ENCODE data around the gene ITPR1.

Gene ITPR1

DNA sequence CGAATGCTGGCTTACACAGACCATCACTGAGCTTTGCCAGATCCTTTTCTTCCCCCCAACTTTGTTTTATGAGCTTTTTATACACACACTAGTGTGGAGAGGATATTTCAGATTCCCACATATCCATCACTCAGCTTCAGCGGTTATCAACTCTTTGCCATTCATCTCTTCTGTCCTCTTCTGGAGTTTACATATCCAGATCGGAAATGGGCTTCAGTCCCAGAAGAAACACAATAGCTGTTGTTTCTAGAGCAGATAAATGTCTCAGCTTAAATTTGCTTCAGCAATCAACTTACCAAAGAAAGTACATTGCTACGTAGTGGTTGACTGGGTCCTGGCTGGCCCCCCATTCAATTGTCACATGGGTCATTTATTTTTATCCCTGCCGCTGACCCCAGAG lies 300.2 kb downstream of the ITPR1 start:
- no peaks in the 10 kb centered on the region for H3K79me2 ChIP-seq (ENCODE audit: insufficient read depth, low read length)
- H3K4me1 ChIP-seq (ENCODE audit: insufficient read depth, low read length, severe bottlenecking): no peaks in the 10 kb centered on the region
- no peaks in the 10 kb centered on the region for H3K9me2 ChIP-seq (ENCODE audit: low read depth, low read length)
- no peaks in the 10 kb centered on the region for H4K20me1 ChIP-seq (ENCODE audit: insufficient read depth, low read length)
- H3K9ac ChIP-seq (ENCODE audit: low read length): no peak overlapping the region
- no peak overlapping the region for H3K4me2 ChIP-seq (ENCODE audit: low read length)
- no peak overlapping the region for H2AFZ ChIP-seq (ENCODE audit: low read length)
- no peak overlapping the region for H3K27ac ChIP-seq (ENCODE audit: low read depth, low read length, poor library complexity, severe bottlenecking)
- TF ChIP-seq, protein P1, sequence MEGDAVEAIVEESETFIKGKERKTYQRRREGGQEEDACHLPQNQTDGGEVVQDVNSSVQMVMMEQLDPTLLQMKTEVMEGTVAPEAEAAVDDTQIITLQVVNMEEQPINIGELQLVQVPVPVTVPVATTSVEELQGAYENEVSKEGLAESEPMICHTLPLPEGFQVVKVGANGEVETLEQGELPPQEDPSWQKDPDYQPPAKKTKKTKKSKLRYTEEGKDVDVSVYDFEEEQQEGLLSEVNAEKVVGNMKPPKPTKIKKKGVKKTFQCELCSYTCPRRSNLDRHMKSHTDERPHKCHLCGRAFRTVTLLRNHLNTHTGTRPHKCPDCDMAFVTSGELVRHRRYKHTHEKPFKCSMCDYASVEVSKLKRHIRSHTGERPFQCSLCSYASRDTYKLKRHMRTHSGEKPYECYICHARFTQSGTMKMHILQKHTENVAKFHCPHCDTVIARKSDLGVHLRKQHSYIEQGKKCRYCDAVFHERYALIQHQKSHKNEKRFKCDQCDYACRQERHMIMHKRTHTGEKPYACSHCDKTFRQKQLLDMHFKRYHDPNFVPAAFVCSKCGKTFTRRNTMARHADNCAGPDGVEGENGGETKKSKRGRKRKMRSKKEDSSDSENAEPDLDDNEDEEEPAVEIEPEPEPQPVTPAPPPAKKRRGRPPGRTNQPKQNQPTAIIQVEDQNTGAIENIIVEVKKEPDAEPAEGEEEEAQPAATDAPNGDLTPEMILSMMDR (IDR thresholded peaks at IDR 0.05; ENCODE audit: low read length): no peak
- TF ChIP-seq EZH2 (IDR thresholded peaks at IDR 0.05; ENCODE audit: borderline replicate concordance, low read length): no peak
- H3K9me3 ChIP-seq (ENCODE audit: low read length): no peaks in the 10 kb centered on the region
- H3K27me3 ChIP-seq (ENCODE audit: insufficient read depth, low read length): no peaks in the 10 kb centered on the region
- H3F3A ChIP-seq (ENCODE audit: insufficient read depth, low read length): no peaks in the 10 kb centered on the region
- H3K36me3 ChIP-seq (ENCODE audit: insufficient read depth, low read length): no peaks in the 10 kb centered on the region
- H3K4me3 ChIP-seq (ENCODE audit: low read depth, low read length, poor library complexity, severe bottlenecking): no peak overlapping the region

DNA sequence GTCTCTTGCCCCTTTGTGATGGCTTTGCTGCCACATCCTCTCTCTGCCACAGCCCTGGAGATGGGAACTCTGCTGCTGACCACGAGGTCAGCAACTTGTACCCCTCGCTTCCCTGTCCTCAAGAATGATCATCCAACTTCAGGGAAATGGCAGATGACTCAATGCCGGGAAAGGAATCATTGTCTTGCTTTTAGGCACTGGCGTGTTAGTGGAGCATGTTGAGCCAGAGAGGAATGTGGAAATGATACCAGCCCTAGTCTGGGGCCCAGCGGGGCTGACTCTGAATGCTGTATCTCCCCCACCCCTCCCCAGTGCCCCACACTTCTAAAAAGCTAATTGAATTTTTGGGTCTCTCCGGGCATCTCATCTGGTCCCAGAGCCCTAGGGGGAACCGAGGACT lies 301.2 kb downstream of the ITPR1 start:
- Histone ChIP-seq H4K20me1 (ENCODE audit: insufficient read depth, low read length) (no peaks in the 10 kb centered on the region), H3K4me1 (ENCODE audit: insufficient read depth, low read length, severe bottlenecking) (no peaks in the 10 kb centered on the region), H3K79me2 (ENCODE audit: insufficient read depth, low read length) (no peaks in the 10 kb centered on the region), H3K36me3 (ENCODE audit: insufficient read depth, low read length) (no peaks in the 10 kb centered on the region), H3K27me3 (ENCODE audit: insufficient read depth, low read length) (no peaks in the 10 kb centered on the region), H3K9ac (ENCODE audit: low read length) (no peak overlapping the region), H3K9me2 (ENCODE audit: low read depth, low read length) (no peaks in the 10 kb centered on the region), H3K4me2 (ENCODE audit: low read length) (no peak overlapping the region), H2AFZ (ENCODE audit: low read length) (no peak overlapping the region), H3F3A (ENCODE audit: insufficient read depth, low read length) (no peaks in the 10 kb centered on the region), H3K4me3 (ENCODE audit: low read depth, low read length, poor library complexity, severe bottlenecking) (no peak overlapping the region), H3K27ac (ENCODE audit: low read depth, low read length, poor library complexity, severe bottlenecking) (no peak overlapping the region), H3K9me3 (ENCODE audit: low read length) (no peaks in the 10 kb centered on the region)
- TF ChIP-seq, protein P1 (IDR thresholded peaks at IDR 0.05; ENCODE audit: low read length): no peak
- TF ChIP-seq EZH2 (IDR thresholded peaks at IDR 0.05; ENCODE audit: borderline replicate concordance, low read length): no peak

DNA sequence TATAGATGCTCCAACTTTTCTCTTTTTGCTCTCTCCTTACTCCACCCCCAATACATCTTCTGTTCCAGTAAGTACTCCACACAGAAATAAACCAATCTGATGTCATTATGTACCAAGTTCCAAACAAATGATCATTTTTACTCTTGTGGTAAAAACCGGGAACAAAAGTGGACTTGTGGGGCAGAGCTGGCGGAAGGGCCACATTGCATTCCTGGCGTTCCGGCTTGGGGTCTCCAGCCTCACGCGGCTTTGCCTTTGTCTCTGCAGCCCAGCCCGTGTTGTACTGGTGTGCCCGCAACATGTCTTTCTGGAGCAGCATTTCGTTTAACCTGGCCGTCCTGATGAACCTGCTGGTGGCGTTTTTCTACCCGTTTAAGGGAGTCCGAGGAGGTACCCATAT lies 301.6 kb downstream of the ITPR1 start:
- Histone ChIP-seq H3K36me3 (ENCODE audit: insufficient read depth, low read length) (no peaks in the 10 kb centered on the region), H3K9me3 (ENCODE audit: low read length) (no peaks in the 10 kb centered on the region), H3K9me2 (ENCODE audit: low read depth, low read length) (no peaks in the 10 kb centered on the region), H2AFZ (ENCODE audit: low read length) (no peak overlapping the region), H3K4me2 (ENCODE audit: low read length) (no peak overlapping the region), H3K4me3 (ENCODE audit: low read depth, low read length, poor library complexity, severe bottlenecking) (no peak overlapping the region), H3K27ac (ENCODE audit: low read depth, low read length, poor library complexity, severe bottlenecking) (no peak overlapping the region), H3K27me3 (ENCODE audit: insufficient read depth, low read length) (no peaks in the 10 kb centered on the region), H3F3A (ENCODE audit: insufficient read depth, low read length) (no peaks in the 10 kb centered on the region), H4K20me1 (ENCODE audit: insufficient read depth, low read length) (no peaks in the 10 kb centered on the region), H3K79me2 (ENCODE audit: insufficient read depth, low read length) (no peaks in the 10 kb centered on the region), H3K9ac (ENCODE audit: low read length) (no peak overlapping the region), H3K4me1 (ENCODE audit: insufficient read depth, low read length, severe bottlenecking) (no peaks in the 10 kb centered on the region)
- no peak for TF ChIP-seq EZH2 (IDR thresholded peaks at IDR 0.05; ENCODE audit: borderline replicate concordance, low read length)
- TF ChIP-seq, protein P1 (IDR thresholded peaks at IDR 0.05; ENCODE audit: low read length): no peak
